CD4-positive, CD25-positive, alpha-beta regulatory T cell (primary cell): ENCODE results near the gene CHPF2. TPM values are rescaled to one million over a fixed set of nuclear protein-coding genes. Genes with fewer than 3 reads are reported as not detected.

ENCODE experiments used
- ATAC-seq, 2 donors: fragments of 150-1000 bp; cut with Tn5 transposase; one replicate each; pipeline ENCODE4 v1.10.0; 2021; ENCODE audit warnings: low read depth in 2 of 2, moderate number of reproducible peaks in 2 of 2, moderate library complexity in 1 of 2
- DNase-seq, 3 donors: peaks; one replicate each; pipeline versions ENCODE4 v3.0.0 to v3.0.0-alpha.2; 2012 to 2022; ENCODE audit warnings: mixed read lengths in 1 of 3
- H3K27ac ChIP-seq: one replicate; pipeline ENCODE4 v1.7.0; 2013; ENCODE audit warnings: mild to moderate bottlenecking, low read length; ENCODE audit not compliant: insufficient read depth, poor library complexity, severe bottlenecking
- H3K27me3 ChIP-seq: one replicate; pipeline ENCODE4 v1.7.0; 2013; ENCODE audit warnings: low read length; ENCODE audit not compliant: control insufficient read depth, insufficient read depth
- H3K36me3 ChIP-seq: one replicate; pipeline ENCODE4 v1.7.0; 2013; ENCODE audit warnings: mild to moderate bottlenecking, low read length, moderate library complexity; ENCODE audit not compliant: control insufficient read depth, insufficient read depth
- H3K4me1 ChIP-seq: 2 replicates; pipeline ENCODE4 v1.7.0; 2013; ENCODE audit warnings: mild to moderate bottlenecking, low read length; ENCODE audit not compliant: insufficient read depth, control insufficient read depth, poor library complexity, severe bottlenecking
- H3K4me3 ChIP-seq: one replicate; pipeline ENCODE4 v1.7.0; 2013; ENCODE audit warnings: low read depth, mild to moderate bottlenecking, low read length, moderate library complexity
- H3K9me3 ChIP-seq, 2 experiments: 1 replicate in 1 of 2; 2 replicates in 1 of 2; pipeline ENCODE4 v1.7.0; 2013; ENCODE audit warnings: low read length in 2 of 2, mild to moderate bottlenecking in 1 of 2, moderate library complexity in 1 of 2; ENCODE audit not compliant: control insufficient read depth in 2 of 2
- H3K27ac Mint-ChIP-seq, 3 donors: one replicate each; pipeline ENCODE4 v1.8.0; 2020 to 2022; ENCODE audit warnings: mild to moderate bottlenecking in 3 of 3, mixed read lengths in 3 of 3, moderate library complexity in 2 of 3
- H3K27me3 Mint-ChIP-seq: one replicate; pipeline ENCODE4 v1.8.0; 2022; ENCODE audit warnings: mild to moderate bottlenecking, mixed read lengths
- H3K36me3 Mint-ChIP-seq: one replicate; pipeline ENCODE4 v1.8.0; 2020; ENCODE audit warnings: mixed read lengths
- H3K4me1 Mint-ChIP-seq, 4 donors: one replicate each; pipeline ENCODE4 v1.8.0; 2020 to 2022; ENCODE audit warnings: mixed read lengths in 4 of 4, mild to moderate bottlenecking in 1 of 4
- H3K4me3 Mint-ChIP-seq, 4 donors: one replicate each; pipeline ENCODE4 v1.8.0; 2020 to 2022; ENCODE audit warnings: mild to moderate bottlenecking in 4 of 4, mixed read lengths in 4 of 4, moderate library complexity in 3 of 4
- H3K9me3 Mint-ChIP-seq, 7 donors: one replicate each; pipeline ENCODE4 v1.8.0; 2020 to 2022; ENCODE audit warnings: mixed read lengths in 7 of 7, mild to moderate bottlenecking in 3 of 7, moderate library complexity in 2 of 7
- polyA plus RNA-seq, 4 donors: library from polyadenylated mRNA; unstranded; fragments of 300-500 nt; fragmentation: Illumina TruSeq; gene quantifications; one replicate each; pipeline ENCODE4 v1.2.3, GENCODE V29; 2021
- total RNA-seq: library from RNA; stranded (reverse); gene quantifications from one replicate; pipeline ENCODE4 v1.2.3, GENCODE V29; 2022

The CHPF2 gene
- total and polyA plus RNA-seq, 5 donors from 2014 or later: 18.8 to 38.8 (median 24.4) TPM

DNA sequence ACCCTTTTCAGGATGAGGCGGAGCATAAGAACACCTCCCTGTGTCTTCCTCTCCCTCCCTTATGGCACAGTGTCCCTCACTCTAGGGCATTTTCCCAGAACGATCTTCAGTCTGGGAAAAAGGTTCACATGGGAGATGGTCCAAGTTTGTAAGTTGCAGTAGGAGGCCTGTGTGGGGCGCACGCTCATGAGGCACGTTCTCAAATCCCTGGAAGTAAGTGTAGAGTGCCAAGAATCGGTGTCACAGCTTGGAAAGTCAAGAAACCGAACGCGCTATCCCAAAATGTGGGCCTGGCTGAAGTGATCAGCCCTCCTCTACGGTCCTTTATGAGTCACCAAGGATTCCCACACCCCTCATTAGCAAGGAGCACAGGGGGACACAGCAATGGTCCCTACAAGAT lies 40.1 kb downstream of the CHPF2 start:
- H3K4me3 Mint-ChIP-seq: peak overlapping the region in 1 of 4 donors; percentile 16
- H3K27ac ChIP-seq: no peak overlapping the region

DNA sequence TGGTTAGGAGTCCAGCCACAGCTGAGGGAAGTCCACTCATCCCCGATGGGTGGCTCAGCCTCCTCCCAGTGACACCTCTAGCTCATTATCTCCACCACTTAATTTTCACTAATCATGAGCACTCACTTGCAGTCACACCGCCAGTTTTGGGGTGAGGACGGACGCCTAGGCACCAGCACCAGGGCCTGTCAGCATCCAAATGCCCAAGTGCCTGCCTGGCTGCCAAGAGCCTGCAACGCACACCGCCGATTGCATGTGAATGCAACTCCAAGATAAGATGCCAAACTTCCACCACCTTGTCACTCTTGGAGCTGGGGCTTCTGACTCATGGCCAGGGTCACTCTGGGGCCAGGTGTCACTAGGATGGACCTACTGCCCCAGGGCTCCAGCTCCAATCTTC lies 40.6 kb downstream of the CHPF2 start:
- H3K4me3 Mint-ChIP-seq: peak overlapping the region in 1 of 4 donors; percentile 16
- DNase-seq (no peak), ATAC-seq (no peak)
- peaks cover 9% of the 10 kb centered on the region for H3K4me1 ChIP-seq
- H3K4me3 ChIP-seq: no peak overlapping the region
- no peaks in the 10 kb centered on the region for H3K36me3 ChIP-seq
- H3K9me3 Mint-ChIP-seq: no peaks in the 10 kb centered on the region
- no peak overlapping the region for H3K27ac Mint-ChIP-seq
- no peak overlapping the region for H3K27ac ChIP-seq
- H3K27me3 ChIP-seq: no peaks in the 10 kb centered on the region
- H3K4me1 Mint-ChIP-seq: peaks cover 0 to 32% (median 8%) of the 10 kb centered on the region in 4 donors
- H3K36me3 Mint-ChIP-seq: no peaks in the 10 kb centered on the region
- no peaks in the 10 kb centered on the region for H3K9me3 ChIP-seq
- H3K27me3 Mint-ChIP-seq: peaks cover 15% of the 10 kb centered on the region

More for the DNA sequence above, 40.1 kb downstream of the CHPF2 start:
- H3K9me3 ChIP-seq: no peaks in the 10 kb centered on the region
- DNase-seq (no peak), ATAC-seq (no peak)
- H3K4me1 ChIP-seq: peaks cover 9% of the 10 kb centered on the region
- Mint-ChIP-seq H3K4me1 (peaks cover 0 to 30% (median 8%) of the 10 kb centered on the region in 4 donors), H3K27me3 (peaks cover 14% of the 10 kb centered on the region), H3K27ac (peak overlapping the region in 2 of 3 donors; percentile 1 to 20), H3K9me3 (no peaks in the 10 kb centered on the region), H3K36me3 (no peaks in the 10 kb centered on the region)
- H3K4me3 ChIP-seq: no peak overlapping the region
- no peaks in the 10 kb centered on the region for H3K27me3 ChIP-seq
- no peaks in the 10 kb centered on the region for H3K36me3 ChIP-seq

GRCh38 chr7:151273651-151274390 lies 41.5 kb downstream of the CHPF2 start:
- Histone ChIP-seq H3K36me3 (no peaks in the 10 kb centered on the region), H3K9me3 (no peaks in the 10 kb centered on the region), H3K4me1 (peaks cover 9% of the 10 kb centered on the region), H3K4me3 (no peak overlapping the region), H3K27ac (no peak overlapping the region), H3K27me3 (no peaks in the 10 kb centered on the region)
- Mint-ChIP-seq H3K4me3 (no peak overlapping the region), H3K36me3 (no peaks in the 10 kb centered on the region), H3K4me1 (peaks cover 0 to 32% (median 8%) of the 10 kb centered on the region in 4 donors), H3K9me3 (no peaks in the 10 kb centered on the region), H3K27me3 (peaks cover 15% of the 10 kb centered on the region), H3K27ac (no peak overlapping the region)
- ATAC-seq (no peak), DNase-seq (no peak)

DNA sequence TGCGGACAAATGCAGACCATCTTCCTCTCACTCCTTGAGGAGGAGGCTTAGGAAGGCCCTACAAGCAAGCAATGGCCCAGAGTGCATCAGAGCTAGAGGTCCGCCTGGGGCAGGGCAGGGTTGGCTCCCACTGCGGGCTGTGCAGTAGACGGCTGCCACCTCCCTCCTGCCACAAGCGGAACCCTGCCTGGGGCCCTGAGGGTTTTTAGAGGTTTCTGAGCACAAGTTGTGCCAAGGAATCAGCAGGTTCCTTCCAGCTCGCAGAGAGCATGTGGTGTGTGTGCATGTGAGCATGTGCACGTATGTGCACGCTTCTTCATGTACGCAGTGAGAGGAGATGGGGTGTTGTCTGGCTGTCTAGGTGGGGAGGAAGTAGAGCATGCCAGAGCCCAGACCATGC lies 42.1 kb downstream of the CHPF2 start:
- peaks cover 0 to 32% (median 8%) of the 10 kb centered on the region in 4 donors for H3K4me1 Mint-ChIP-seq
- no peak overlapping the region for H3K27ac Mint-ChIP-seq
- no peak overlapping the region for H3K4me3 ChIP-seq
- H3K4me1 ChIP-seq: peaks cover 9% of the 10 kb centered on the region
- ATAC-seq (no peak), DNase-seq (no peak)
- no peaks in the 10 kb centered on the region for H3K9me3 ChIP-seq
- peaks cover 15% of the 10 kb centered on the region for H3K27me3 Mint-ChIP-seq
- peak overlapping the region; percentile 56 to 83 (median 67) for H3K4me3 Mint-ChIP-seq
- H3K27me3 ChIP-seq: no peaks in the 10 kb centered on the region
- H3K9me3 Mint-ChIP-seq: no peaks in the 10 kb centered on the region
- H3K36me3 ChIP-seq: no peaks in the 10 kb centered on the region
- H3K27ac ChIP-seq: no peak overlapping the region
- no peaks in the 10 kb centered on the region for H3K36me3 Mint-ChIP-seq

DNA sequence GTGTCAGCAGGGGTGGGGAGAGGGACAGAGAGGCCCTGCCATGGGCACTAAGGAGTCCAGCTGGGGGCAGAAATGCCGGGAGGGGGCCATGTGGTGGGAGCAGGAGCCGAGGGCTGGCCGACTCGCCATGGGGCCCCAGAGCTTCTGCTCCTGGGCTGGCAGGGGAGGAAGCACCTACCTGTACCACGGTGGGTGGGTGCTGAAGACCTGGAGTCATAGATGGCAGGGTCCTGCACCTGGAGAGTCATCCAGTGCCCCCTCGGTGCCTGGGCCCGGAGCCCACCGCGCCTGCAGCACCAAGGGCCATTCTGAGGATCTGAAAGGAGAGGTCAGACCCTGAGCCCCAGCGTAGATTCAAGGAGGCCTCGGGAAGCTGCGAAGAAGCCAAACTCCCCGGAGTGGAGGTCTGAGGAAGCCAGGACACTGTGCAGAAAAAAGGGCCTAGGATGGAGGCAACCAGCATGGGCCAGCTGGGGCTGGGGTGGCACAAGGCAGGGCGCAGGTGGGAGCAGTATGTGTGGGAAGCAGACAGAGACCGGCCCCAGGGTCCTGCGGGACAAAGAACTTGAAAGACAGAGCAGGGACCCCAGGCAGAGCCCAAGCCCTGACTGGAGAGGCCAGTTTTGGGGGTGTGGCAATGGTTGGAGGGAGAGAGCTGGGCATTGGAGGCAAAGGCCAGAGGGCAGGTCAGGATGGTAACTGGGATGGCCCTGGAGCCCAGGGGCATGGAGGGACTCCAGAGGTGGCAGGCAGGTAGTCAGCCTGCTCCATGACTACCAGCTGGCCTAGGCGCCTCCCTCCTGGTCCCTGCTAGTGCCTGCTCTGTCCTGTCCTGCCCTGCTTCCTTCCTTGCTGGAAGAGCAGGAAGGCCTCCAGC lies 42.9 kb downstream of the CHPF2 start:
- Mint-ChIP-seq H3K4me3 (peak overlapping the region; percentile 67 to 83 (median 80)), H3K27ac (no peak overlapping the region), H3K27me3 (peaks cover 22% of the 10 kb centered on the region), H3K4me1 (peaks cover 0 to 32% (median 8%) of the 10 kb centered on the region in 4 donors), H3K9me3 (no peaks in the 10 kb centered on the region), H3K36me3 (no peaks in the 10 kb centered on the region)
- peaks cover 9% of the 10 kb centered on the region for H3K4me1 ChIP-seq
- ATAC-seq (no peak), DNase-seq (no peak)
- H3K27ac ChIP-seq: no peak overlapping the region
- H3K9me3 ChIP-seq: no peaks in the 10 kb centered on the region
- H3K4me3 ChIP-seq: no peak overlapping the region
- no peaks in the 10 kb centered on the region for H3K36me3 ChIP-seq
- no peaks in the 10 kb centered on the region for H3K27me3 ChIP-seq

DNA sequence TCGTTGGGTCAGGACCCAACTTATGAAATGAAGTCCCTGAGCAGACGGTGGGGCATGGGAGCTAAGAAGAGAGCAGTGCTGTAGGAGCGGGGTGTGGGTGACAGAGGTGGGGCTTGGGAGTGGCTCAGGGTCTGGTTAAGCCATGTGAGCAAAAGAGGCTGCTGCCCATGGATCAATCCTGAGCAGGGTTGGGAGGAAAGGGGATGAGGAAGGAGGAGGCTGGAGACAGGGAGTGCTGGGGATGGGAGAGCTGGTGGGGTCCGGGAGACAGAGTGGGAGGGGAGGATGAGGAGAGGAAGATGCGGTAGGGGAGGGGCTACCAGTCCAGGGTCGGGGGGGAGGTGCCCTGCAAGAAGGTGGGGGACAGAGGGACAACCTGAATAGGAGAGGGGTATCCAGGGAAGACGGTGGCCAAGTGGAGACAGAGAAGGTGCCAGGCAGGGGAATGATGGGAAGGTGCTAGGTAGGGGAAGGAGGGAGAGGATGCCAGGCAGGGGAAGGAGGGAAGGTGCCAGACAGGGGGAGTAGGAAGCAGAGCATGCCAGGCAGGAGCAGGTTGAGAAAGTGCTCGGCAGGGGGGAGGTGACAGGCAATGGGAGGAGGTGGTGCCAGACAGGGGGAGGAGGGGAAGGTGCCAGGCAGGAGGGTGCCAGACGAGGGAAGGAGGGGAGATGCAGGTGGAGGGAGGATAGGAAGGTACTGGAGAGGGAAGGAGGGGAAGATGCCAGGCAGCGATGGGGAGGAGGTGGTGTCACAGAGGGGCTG lies 43.7 kb downstream of the CHPF2 start:
- Histone ChIP-seq H3K4me1 (peaks cover 9% of the 10 kb centered on the region), H3K27me3 (no peaks in the 10 kb centered on the region), H3K36me3 (no peaks in the 10 kb centered on the region), H3K9me3 (no peaks in the 10 kb centered on the region), H3K4me3 (no peak overlapping the region), H3K27ac (no peak overlapping the region)
- DNase-seq (no peak), ATAC-seq (no peak)
- Mint-ChIP-seq H3K4me3 (peak overlapping the region in 3 of 4 donors; percentile 59 to 82 (median 73)), H3K36me3 (no peaks in the 10 kb centered on the region), H3K27me3 (peaks cover 30% of the 10 kb centered on the region), H3K9me3 (no peaks in the 10 kb centered on the region), H3K27ac (peak overlapping the region in 1 of 3 donors; percentile 84), H3K4me1 (peaks cover 0 to 32% (median 8%) of the 10 kb centered on the region in 4 donors)
